PFSK-1 (cell line): Measurements from ENCODE around the gene OLFM3.

Experiments
- FOXP2 ChIP-seq: optimal IDR thresholded peaks from 2 replicates; pipeline ENCODE3; 2011; ENCODE audit warnings: borderline replicate concordance, control low read depth, inconsistent platforms; ENCODE audit not compliant: insufficient read depth; ENCODE audit errors: extremely low read length, extremely low read depth
- POLR2AphosphoS5 ChIP-seq: IDR thresholded peaks from 2 replicates; pipeline ENCODE4 v1.6.1; 2012; ENCODE audit warnings: low read depth, mild to moderate bottlenecking, control low read depth, low read length, moderate library complexity
- SIN3A ChIP-seq: IDR thresholded peaks from 2 replicates; pipeline ENCODE4 v1.6.1; 2012; ENCODE audit warnings: mild to moderate bottlenecking, low read length, moderate library complexity, borderline replicate concordance; ENCODE audit not compliant: insufficient read depth
- TAF1 ChIP-seq: IDR thresholded peaks from 2 replicates; pipeline ENCODE4 v1.6.1; 2012; ENCODE audit warnings: low read length, control low read depth, borderline replicate concordance; ENCODE audit not compliant: insufficient read depth
- TF ChIP-seq, protein P1 (sequence below), 2 experiments: IDR thresholded peaks; 2 replicates each; pipeline versions ENCODE4 v1.6.1 to v1.8.0; 2011 to 2012; ENCODE audit warnings: low read depth in 2 of 2, low read length in 2 of 2, control low read depth in 1 of 2, inconsistent platforms in 1 of 2, mild to moderate bottlenecking in 1 of 2, moderate library complexity in 1 of 2; ENCODE audit not compliant: insufficient read depth in 1 of 2

DNA sequence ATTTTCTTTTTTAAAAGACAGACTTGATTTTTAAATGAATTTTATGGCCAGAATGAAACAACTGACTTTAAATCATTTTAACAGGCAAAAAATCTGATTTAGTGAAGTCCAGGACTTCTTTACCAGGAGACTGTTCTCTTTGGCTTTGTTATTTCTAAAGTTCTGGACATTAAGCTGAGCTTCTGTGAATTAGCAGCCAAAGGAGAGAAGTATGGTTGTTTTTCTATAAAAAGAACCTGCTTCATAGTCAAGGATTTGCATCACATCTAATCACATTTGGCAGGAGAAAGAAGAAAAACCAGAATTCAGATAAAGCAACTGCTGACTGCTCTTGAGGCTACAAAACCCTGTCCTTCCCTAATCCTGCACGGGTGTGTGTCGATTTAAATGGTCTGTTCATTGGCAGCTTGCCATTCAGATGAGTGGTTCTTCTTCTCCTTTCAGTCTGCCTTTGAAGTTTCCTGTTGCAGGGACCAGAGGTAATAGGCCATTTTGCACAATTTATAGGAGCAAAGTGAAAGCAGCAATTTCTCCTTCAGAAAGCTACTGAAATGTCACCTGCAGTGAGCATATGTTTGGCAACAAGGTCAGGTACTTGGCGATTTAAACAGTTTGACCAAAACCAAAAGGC lies 215.4 kb downstream of the OLFM3 start:
- TF ChIP-seq POLR2AphosphoS5 (no peak), TAF1 (no peak), SIN3A (no peak), FOXP2 (no peak)
- TF ChIP-seq, protein P1, sequence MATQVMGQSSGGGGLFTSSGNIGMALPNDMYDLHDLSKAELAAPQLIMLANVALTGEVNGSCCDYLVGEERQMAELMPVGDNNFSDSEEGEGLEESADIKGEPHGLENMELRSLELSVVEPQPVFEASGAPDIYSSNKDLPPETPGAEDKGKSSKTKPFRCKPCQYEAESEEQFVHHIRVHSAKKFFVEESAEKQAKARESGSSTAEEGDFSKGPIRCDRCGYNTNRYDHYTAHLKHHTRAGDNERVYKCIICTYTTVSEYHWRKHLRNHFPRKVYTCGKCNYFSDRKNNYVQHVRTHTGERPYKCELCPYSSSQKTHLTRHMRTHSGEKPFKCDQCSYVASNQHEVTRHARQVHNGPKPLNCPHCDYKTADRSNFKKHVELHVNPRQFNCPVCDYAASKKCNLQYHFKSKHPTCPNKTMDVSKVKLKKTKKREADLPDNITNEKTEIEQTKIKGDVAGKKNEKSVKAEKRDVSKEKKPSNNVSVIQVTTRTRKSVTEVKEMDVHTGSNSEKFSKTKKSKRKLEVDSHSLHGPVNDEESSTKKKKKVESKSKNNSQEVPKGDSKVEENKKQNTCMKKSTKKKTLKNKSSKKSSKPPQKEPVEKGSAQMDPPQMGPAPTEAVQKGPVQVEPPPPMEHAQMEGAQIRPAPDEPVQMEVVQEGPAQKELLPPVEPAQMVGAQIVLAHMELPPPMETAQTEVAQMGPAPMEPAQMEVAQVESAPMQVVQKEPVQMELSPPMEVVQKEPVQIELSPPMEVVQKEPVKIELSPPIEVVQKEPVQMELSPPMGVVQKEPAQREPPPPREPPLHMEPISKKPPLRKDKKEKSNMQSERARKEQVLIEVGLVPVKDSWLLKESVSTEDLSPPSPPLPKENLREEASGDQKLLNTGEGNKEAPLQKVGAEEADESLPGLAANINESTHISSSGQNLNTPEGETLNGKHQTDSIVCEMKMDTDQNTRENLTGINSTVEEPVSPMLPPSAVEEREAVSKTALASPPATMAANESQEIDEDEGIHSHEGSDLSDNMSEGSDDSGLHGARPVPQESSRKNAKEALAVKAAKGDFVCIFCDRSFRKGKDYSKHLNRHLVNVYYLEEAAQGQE (IDR thresholded peaks at IDR 0.05; ENCODE audit: insufficient read depth in 1 of 2, low read depth in 2 of 2, low read length in 2 of 2), result no peak
